HG03342 (cell line): ENCODE measurements around the gene SLC24A4.

Experiments
- ATAC-seq: cut with Tn5 transposase; IDR thresholded peaks from one replicate; pipeline ENCODE4 v1.9.1; 2021; ENCODE audit warnings: mild to moderate bottlenecking, moderate library complexity; ENCODE audit not compliant: unreplicated experiment

Gene SLC24A4

DNA sequence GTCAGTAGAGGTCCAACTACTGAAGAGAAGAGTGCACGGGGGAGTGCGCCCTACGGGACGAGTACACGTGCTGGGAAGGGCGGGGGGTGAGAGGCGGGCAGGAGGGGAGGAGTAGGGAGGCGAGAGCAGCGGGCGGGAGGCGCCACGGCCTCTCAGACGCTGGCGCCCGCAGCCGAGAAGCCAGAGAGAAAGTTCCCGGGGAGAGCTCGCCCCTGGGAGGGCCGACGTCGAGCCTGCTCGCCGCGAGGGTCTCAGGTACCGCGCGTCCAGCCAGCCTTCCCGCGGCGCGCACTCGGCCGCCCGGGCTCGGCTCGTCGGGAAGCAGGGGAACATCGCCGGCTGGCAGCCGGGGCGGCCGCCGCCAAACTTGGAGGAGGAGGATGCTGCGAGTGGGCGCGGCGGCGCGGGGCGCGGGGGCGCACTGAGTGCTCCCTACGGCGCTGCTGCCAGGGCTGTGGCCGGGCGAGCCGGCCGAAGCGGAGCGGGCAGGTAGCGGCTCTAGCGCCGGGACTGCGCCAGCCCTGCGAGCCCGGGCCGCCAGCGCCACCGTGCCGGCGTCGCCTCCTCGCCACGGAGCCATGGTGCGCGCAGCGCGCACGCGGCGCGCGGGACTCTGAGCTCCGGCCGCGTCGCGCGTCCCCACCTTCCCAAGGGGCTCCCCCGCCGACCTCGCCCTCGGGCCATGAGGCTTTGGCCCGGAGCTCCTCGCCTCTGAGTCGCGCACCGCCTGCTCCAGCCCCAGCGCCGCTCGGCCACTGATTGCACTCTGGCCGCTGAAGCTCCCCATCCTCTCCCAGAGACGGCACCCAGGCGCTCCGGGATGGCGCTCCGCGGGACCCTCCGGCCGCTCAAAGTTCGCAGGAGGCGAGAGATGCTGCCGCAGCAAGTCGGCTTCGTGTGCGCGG is at the start of gene SLC24A4:
Gene SLC24A4 (plus strand): TSS at position 155 of the 905 bp plus-strand sequence. CDS start 666 bp downstream, at position 821.
- no peak for ATAC-seq

- no peak for ATAC-seq
These were observed 49.8 kb upstream of the SLC24A4 start for GRCh38 chr14:92273166-92273565.

DNA sequence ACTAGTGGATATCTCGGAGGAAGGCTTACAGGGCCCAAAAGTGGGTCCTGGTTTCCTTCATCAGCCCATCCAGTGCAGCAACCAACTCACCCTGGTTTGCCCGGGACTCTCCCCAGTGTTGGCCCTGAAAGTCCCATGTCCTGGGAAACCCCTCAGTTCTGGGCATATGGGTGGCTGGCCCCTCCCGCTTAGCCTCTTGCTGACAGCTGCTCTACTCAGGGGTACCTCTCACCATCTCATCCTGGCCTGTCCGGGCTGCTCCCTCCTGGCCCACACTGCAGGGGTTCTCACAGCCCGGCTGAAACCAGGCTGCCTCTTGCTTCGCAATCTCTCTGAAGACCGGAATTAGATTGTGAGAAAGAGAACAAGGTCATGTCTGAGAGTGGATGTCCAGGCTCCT is 48.9 kb upstream of the SLC24A4 start:
- ATAC-seq: no peak

- no peak for ATAC-seq
These were observed 46.9 kb upstream of the SLC24A4 start for GRCh38 chr14:92276074-92276473.

DNA sequence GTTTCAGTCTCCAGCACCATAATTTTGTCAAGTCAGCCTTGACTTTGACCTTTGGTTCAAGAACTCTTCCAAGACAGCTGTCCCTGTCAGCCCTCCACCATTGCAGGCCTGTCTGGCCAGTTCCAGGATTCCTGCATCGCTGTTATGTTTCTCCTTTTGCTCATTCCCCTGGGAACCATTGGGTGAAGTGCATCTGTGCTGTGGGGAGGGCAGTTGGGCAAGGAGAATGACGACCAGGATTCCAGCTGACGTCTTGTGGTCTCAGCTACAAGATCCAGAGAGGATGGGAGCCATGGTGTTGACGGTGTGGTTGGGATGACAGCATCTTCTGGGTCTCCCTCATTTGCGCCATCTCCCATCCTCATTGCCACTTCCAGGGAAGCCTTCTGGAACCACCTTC is 45.9 kb upstream of the SLC24A4 start:
- no peak for ATAC-seq

DNA sequence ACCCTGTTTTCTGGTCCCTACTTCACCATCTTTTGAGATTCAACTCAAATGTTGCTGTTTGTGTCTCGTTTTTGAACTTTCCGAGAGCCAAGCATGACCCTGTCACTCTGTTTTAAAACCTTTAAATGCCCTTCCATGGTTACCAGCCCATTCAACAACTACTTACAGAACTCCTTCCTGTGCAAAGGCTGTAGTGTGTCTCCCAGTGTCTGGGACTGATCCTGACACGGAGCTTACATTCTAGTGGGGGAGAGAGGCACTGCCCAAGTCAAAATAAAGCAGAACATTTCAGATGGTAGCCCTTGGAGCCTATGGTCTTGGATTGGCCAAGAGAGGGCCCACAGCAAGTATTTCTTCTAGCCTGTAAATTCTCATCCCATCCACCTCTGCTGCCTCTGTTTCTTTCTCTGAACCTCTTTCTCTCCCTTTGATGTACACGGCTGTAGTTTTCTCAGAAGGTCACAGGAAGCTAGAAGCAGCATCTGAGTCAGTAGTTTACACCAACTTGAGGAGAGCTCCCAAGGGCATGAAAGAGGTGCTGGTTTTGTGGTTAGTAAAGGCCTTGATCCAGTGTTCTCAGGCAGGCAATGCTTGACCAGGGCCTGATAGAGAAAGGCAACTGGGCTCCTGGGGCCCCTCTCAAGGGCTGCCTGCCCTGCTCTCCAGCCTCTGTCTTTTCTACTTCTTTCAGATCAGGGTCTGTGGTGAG is 42.3 kb upstream of the SLC24A4 start:
- no peak for ATAC-seq

GRCh38 chr14:92282669-92283068 is 40.3 kb upstream of the SLC24A4 start:
- no peak for ATAC-seq

DNA sequence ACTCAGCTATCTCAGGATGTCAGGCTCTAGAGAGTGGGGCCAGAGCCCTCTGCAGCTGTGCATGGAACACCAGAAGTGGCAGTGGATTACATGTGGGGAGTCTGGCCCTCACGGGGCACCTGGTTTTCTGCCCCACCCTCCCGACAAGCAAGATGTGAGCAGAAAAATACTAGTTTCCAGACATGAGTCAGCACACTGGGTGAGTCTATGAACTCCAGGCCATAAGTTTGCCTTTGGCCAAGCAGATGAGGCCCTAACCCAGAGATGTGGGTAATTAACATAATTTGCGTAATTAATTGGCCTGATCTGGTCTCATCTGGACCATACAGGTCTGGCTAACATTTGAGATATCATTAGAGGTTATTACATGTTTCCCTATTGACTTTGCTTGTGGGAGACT is 37.7 kb upstream of the SLC24A4 start:
- no peak for ATAC-seq

DNA sequence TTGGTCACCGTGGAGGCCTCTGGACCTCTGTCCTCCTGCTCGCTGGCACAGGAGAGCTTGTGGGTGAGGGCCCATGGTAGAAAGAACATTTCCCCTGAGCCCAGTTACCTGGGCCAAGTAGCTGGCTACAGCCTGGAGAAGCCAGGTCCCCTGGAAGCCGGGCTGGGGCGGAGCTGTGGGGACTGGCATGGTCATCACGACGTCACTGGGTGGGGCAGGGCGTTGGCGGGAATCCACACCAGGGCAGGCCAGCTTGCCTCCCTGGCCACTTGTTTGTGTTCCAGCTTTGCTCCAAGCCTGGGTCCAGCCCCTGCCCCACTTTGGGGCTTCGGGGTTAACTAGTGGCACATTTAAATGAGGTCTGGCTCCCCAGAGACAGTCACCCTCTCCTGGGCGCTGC is 35.0 kb upstream of the SLC24A4 start:
- no peak for ATAC-seq

- ATAC-seq: no peak
These were observed 33.8 kb upstream of the SLC24A4 start for GRCh38 chr14:92288994-92289660.

- ATAC-seq: no peak
These were observed 30.3 kb upstream of the SLC24A4 start for GRCh38 chr14:92292673-92293072.

GRCh38 chr14:92294506-92294905 is 28.5 kb upstream of the SLC24A4 start:
- ATAC-seq: no peak

DNA sequence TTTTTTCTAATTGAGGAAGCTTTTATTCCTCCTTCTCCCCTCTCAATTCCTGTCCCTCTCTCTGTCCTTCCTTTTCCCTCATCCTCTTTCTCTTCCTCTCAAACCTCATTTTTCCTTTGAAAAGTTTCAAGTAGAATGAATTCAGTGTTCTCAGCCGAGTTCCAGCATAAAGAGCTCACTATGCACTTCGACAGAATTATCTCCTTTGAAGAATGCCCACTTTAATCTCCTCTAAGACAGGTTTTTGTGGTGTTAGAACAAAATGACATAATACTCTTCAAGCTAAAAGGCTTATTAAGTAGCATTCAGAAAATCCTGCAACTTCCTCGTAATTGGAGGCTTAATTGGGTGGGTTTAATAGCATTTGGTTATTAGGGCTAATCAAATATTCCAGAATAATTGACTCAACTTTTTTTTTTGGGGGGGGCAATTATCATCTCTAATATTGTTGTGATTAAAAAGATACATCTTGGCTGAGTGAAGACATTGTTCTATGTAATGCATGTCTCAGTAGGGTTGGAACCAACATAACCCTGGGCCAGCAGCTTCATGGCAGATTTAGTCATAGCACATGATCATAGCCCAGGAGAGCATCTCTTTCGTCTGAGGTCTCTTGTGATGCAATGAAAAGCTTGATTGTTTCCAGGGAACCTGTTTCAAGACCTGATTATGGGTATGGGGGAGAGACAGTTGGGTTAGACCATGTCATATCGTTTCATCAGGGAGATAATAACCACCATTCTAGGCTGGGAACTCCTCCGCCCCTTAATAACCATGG is 25.0 kb upstream of the SLC24A4 start:
- no peak for ATAC-seq

DNA sequence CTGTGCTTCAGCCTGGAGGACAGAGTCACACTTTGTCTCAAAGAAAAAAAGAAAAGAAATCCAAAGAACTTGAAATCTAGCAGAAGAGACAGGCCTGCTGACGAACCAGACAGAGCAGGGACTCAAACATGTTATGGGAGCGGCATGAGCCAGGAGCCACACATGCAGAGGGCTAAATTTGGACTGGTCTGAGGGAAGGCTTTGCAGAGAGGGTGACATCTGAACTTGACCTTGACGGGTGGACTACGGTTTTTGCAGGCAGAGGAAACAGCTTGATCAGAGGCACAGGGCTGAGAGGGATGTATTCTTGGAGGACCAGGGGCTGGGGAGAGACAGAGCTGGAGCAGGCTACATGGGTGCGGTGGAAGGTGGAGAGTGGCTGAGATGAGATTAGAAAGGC is 20.5 kb upstream of the SLC24A4 start:
- ATAC-seq: no peak

DNA sequence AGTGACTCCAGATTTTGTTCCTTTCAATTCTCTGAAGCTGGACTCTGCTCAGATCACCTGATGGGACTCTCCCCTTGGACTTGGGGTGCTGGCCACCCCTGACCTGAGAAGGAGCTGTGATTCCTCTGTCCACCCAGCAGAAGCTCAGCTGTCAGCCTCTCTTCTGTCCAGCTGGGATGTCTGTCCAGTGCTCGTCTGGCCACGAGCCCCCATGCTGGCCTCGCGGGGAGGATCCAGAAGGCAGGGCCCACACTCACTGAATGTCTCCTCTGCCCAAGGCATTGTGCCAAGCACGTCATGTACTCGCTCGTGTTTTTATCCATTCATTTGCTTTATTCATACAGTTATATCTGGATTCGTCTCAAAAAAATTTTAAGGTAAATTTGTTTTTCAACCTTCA is 14.2 kb upstream of the SLC24A4 start:
- no peak for ATAC-seq

GRCh38 chr14:92309968-92310530 is 12.9 kb upstream of the SLC24A4 start:
- no peak for ATAC-seq

- ATAC-seq: no peak
These were observed 12.1 kb upstream of the SLC24A4 start for GRCh38 chr14:92310776-92311375.

DNA sequence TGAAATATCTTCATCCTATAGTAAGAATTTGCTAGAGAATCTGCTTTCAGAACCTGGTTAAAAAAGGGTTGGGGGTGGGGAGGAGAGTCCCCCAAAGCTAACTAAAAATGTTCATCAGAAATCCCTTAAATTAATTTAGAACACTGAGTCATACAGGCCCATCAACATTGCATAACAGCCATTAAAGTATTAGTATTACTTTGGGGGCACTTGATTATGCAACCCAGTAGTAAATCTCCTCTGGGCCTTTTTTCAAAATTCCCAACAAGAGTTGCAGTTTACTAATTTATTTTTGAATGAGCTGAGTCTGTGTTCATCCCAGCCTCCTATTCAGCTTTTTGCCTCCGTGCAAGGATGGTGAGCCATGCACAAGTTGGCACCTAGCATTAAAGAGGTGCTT is 8.8 kb upstream of the SLC24A4 start:
- ATAC-seq: no peak

- ATAC-seq: no peak
These were observed 7.7 kb upstream of the SLC24A4 start for GRCh38 chr14:92315050-92315805.
